HepG2 (cell line): ENCODE data around the gene TMEM225B. TPM values are rescaled to one million over a fixed set of nuclear protein-coding genes. Genes with fewer than 3 reads are reported as not detected.
A peak's percentile ranks its signal among the peaks of the same experiment; 100 is the strongest.

Source experiments
- AHR ChIP-seq: IDR thresholded peaks from 2 replicates; pipeline ENCODE4 v1.6.1; 2018; ENCODE audit warnings: missing genetic modification reagents, missing compliant biosample characterization
- ATAD3A ChIP-seq: sonication (generic); formaldehyde crosslinking; IDR thresholded peaks from 2 replicates; pipeline ENCODE4 v1.4.0; 2020; ENCODE audit warnings: missing genetic modification reagents
- CTCF ChIP-seq: sonication (generic); formaldehyde crosslinking; IDR thresholded peaks from 2 replicates; pipeline ENCODE4 v1.5.0; 2020; ENCODE audit warnings: mild to moderate bottlenecking, missing genetic modification reagents, moderate library complexity
- GMEB2 ChIP-seq: IDR thresholded peaks from 2 replicates; pipeline ENCODE4 v1.6.1; 2016; ENCODE audit warnings: missing biosample characterization, missing genetic modification reagents, low read depth
- MTF2 ChIP-seq: sonication (generic); formaldehyde crosslinking; IDR thresholded peaks from 2 replicates; pipeline ENCODE4 v1.5.0; 2020; ENCODE audit warnings: missing genetic modification reagents, borderline replicate concordance
- NCOR1 ChIP-seq: fragments of 200-600 bp; sonication (generic); IDR thresholded peaks from 2 replicates; pipeline ENCODE4 v1.7.0; 2017; ENCODE audit warnings: antibody characterized with exemption, low read length, borderline replicate concordance
- PBX3 ChIP-seq: sonication (generic); formaldehyde crosslinking; IDR thresholded peaks from 2 replicates; pipeline ENCODE4 v1.8.1; 2023; ENCODE audit warnings: missing genetic modification reagents, inconsistent platforms, borderline replicate concordance
- PCBP2 ChIP-seq: fragments of 200-400 bp; formaldehyde crosslinking; optimal IDR thresholded peaks from 2 replicates; pipeline ENCODE3; 2018; ENCODE audit warnings: low read length, low read depth; ENCODE audit not compliant: poor library complexity, severe bottlenecking
- POLR2AphosphoS5 ChIP-seq: IDR thresholded peaks from 2 replicates; pipeline ENCODE4 v1.6.1; 2012; ENCODE audit warnings: low read depth, low read length
- RORA ChIP-seq: sonication (generic); formaldehyde crosslinking; IDR thresholded peaks from 2 replicates; pipeline ENCODE4 v1.5.0; 2020; ENCODE audit warnings: mild to moderate bottlenecking, missing genetic modification reagents, moderate library complexity
- SETDB1 ChIP-seq: sonication (generic); formaldehyde crosslinking; IDR thresholded peaks from 2 replicates; pipeline ENCODE4 v1.5.1; 2020; ENCODE audit warnings: missing genetic modification reagents, mild to moderate bottlenecking, borderline replicate concordance
- SMARCC2 ChIP-seq: fragments of 450-650 bp; IDR thresholded peaks from 2 replicates; pipeline ENCODE4 v1.6.1; 2017; ENCODE audit warnings: antibody characterized with exemption, mild to moderate bottlenecking
- SMYD3 ChIP-seq: sonication (generic); formaldehyde crosslinking; IDR thresholded peaks from 2 replicates; pipeline ENCODE4 v1.8.1; 2023; ENCODE audit warnings: mild to moderate bottlenecking, missing genetic modification reagents
- ZBTB46 ChIP-seq: sonication (generic); formaldehyde crosslinking; IDR thresholded peaks from 2 replicates; pipeline ENCODE4 v1.4.0; 2020; ENCODE audit warnings: mild to moderate bottlenecking, missing genetic modification reagents, borderline replicate concordance
- ZNF20 ChIP-seq: sonication (generic); formaldehyde crosslinking; IDR thresholded peaks from 2 replicates; pipeline ENCODE4 v1.4.0; 2020; ENCODE audit warnings: mild to moderate bottlenecking, moderate library complexity, missing genetic modification reagents
- ZNF33A ChIP-seq: sonication (generic); formaldehyde crosslinking; IDR thresholded peaks from 2 replicates; pipeline ENCODE4 v1.5.1; 2020; ENCODE audit warnings: missing genetic modification reagents, mild to moderate bottlenecking, moderate library complexity, borderline replicate concordance
- ZNF367 ChIP-seq: sonication (generic); formaldehyde crosslinking; IDR thresholded peaks from 2 replicates; pipeline ENCODE4 v1.4.0; 2020; ENCODE audit warnings: missing genetic modification reagents, borderline replicate concordance
- ZNF550 ChIP-seq: sonication (generic); formaldehyde crosslinking; IDR thresholded peaks from 2 replicates; pipeline ENCODE4 v1.4.0; 2020; ENCODE audit warnings: mild to moderate bottlenecking, missing genetic modification reagents, borderline replicate concordance
- ZNF737 ChIP-seq: sonication (generic); formaldehyde crosslinking; IDR thresholded peaks from 2 replicates; pipeline ENCODE4 v1.5.0; 2020; ENCODE audit warnings: missing genetic modification reagents, mild to moderate bottlenecking, borderline replicate concordance
- ZNF773 ChIP-seq: sonication (generic); formaldehyde crosslinking; IDR thresholded peaks from 2 replicates; pipeline ENCODE4 v1.4.0; 2020; ENCODE audit warnings: missing genetic modification reagents, borderline replicate concordance
- ZNF781 ChIP-seq: sonication (generic); formaldehyde crosslinking; IDR thresholded peaks from 2 replicates; pipeline ENCODE4 v1.5.1; 2020; ENCODE audit warnings: borderline replicate concordance, mild to moderate bottlenecking, missing genetic modification reagents; ENCODE audit errors: not compliant biosample characterization
- polyA plus RNA-seq, 8 experiments: library from polyadenylated mRNA; depleted of rRNA in 3 of 8; stranded (reverse) in 7 of 8; unstranded in 1 of 8; fragments of >200 nt; fragmentation: Illumina TruSeq in 4 of 8; extraction: Trizol in 4 of 8; gene quantifications; 2 replicates each; pipeline versions ENCODE4 v1.2.1 to v1.2.3, GENCODE V29; 2011 to 2016; ENCODE audit warnings: low read depth in 4 of 8, missing spikeins in 1 of 8, mixed read lengths in 1 of 8; ENCODE audit not compliant: insufficient read depth in 1 of 8
- total RNA-seq, 5 experiments: library from RNA; depleted of rRNA; stranded (reverse); fragments of >200 nt; fragmentation: Illumina TruSeq; extraction: Trizol; gene quantifications; 2 replicates each; pipeline ENCODE4 v1.2.3, GENCODE V29; 2016; ENCODE audit warnings: low read depth in 1 of 5

The TMEM225B gene
- total and polyA plus RNA-seq, 2 of the 13 experiments (the other 11 are each of a cell fraction or from before 2014, with no cell fraction given) = 0.78 to 0.95 TPM

- TF ChIP-seq CTCF (CRISPR knock-in tag) (peak; percentile 97), ZNF773 (no peak; the same call in 1 of the 2 replicates), SETDB1 (no peak), ZNF33A (CRISPR knock-in tag) (peak; percentile 91; the same call in 1 of the 2 replicates), AHR (CRISPR knock-in tag) (peak; percentile 80; the same call in 1 of the 2 replicates), PBX3 (CRISPR knock-in tag) (no peak), ZBTB46 (CRISPR knock-in tag) (peak; percentile 87; the same call in 1 of the 2 replicates), SMARCC2 (0 out of 2 replicates have a peak, but pooled peaks have one; percentile 22), SMYD3 (CRISPR knock-in tag) (0 out of 2 replicates have a peak, but pooled peaks have one; percentile 80), ZNF550 (CRISPR knock-in tag) (no peak), ZNF737 (CRISPR knock-in tag) (no peak), ATAD3A (CRISPR knock-in tag) (no peak), MTF2 (peak; percentile 28; the same call in 1 of the 2 replicates), ZNF20 (CRISPR knock-in tag) (no peak; the same call in 1 of the 2 replicates), POLR2AphosphoS5 (peak; percentile 79), NCOR1 (no peak), RORA (CRISPR knock-in tag) (no peak), ZNF367 (no peak), PCBP2 (no peak), GMEB2 (peak; percentile 93), ZNF781 (CRISPR knock-in tag) (peak; percentile 94)
These were observed 18.5 kb downstream of the TMEM225B start, which contains the start of gene ZSCAN25 (continued) for GRCh38 chr7:99616359-99617191.
